Lower lobe of right lung (tissue), 2 donors: ENCODE data around the gene S1PR1. TPM values are rescaled to one million over a fixed set of nuclear protein-coding genes. Genes with fewer than 3 reads are reported as not detected.

ENCODE experiments used
- ATAC-seq, 2 donors: fragments of 200-7000 bp; cut with Tn5 transposase; one replicate each; pipeline ENCODE4 v1.9.1; 2020 to 2022; ENCODE audit warnings: mild to moderate bottlenecking in 2 of 2, moderate library complexity in 2 of 2
- DNase-seq: peaks from one replicate; pipeline ENCODE4 v3.0.0-alpha.2; 2020
- H3K27ac ChIP-seq: fragments of 200-600 bp; one replicate; pipeline ENCODE4 v1.8.0; 2022
- H3K27me3 ChIP-seq: fragments of 200-600 bp; one replicate; pipeline ENCODE4 v1.8.0; 2022; ENCODE audit warnings: low read depth
- H3K36me3 ChIP-seq: fragments of 200-600 bp; one replicate; pipeline ENCODE4 v1.8.0; 2022; ENCODE audit warnings: mild to moderate bottlenecking
- H3K4me1 ChIP-seq: fragments of 200-600 bp; one replicate; pipeline ENCODE4 v1.8.0; 2022
- H3K4me3 ChIP-seq: fragments of 200-600 bp; one replicate; pipeline ENCODE4 v1.8.0; 2022; ENCODE audit warnings: mild to moderate bottlenecking
- H3K9me3 ChIP-seq: fragments of 200-600 bp; one replicate; pipeline ENCODE4 v1.8.0; 2022
- intact Hi-C: fragments of 100-400 bp; cut with DNase I; formaldehyde crosslinking; loops from one replicate; pipeline ENCODE4 v1.11.0; 2022
- total RNA-seq: library from RNA; stranded (reverse); fragmentation: NEBNext Ultra II Directional; extraction: Animal tissue kit (Norgen Biotek cat#: 25700); gene quantifications from one replicate; pipeline ENCODE4 v1.2.1, GENCODE V29; 2021
- TF ChIP-seq, protein P1 (sequence below): fragments of 200-600 bp; IDR thresholded peaks from one replicate; pipeline ENCODE4 v1.8.0; 2022; ENCODE audit warnings: antibody characterized with exemption, mild to moderate bottlenecking
- donor health status: DM: no; HTN: yes; CAD: no; lungs with severe emphysema.

The S1PR1 gene
- total RNA-seq, 1 donor from 2014 or later: 107 TPM

DNA sequence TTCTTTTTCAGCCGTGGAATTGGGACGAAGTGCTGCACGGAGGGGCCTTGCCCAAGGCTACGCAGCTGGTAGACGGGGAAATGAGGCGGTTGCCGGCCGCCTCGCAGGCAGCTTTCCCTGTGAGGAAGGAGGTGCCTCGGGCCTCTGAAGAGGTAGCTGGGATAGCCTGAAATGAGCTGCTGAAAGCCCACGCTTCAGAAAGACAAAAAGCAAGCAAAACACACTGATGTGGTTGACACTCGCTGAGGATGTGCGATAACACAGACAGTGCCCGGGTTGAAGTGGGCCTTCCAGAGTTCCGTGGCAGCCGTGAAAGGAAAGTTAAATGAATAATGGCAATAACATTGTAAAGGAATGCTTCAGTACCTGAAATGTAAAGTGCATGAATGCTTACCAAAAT, 47.2 kb downstream of the S1PR1 start:
- H3K36me3 ChIP-seq: no peaks in the 10 kb centered on the region
- ATAC-seq (no peak), DNase-seq (no peak)
- H3K4me1 ChIP-seq: peaks cover 17% of the 10 kb centered on the region
- TF ChIP-seq, protein P1, sequence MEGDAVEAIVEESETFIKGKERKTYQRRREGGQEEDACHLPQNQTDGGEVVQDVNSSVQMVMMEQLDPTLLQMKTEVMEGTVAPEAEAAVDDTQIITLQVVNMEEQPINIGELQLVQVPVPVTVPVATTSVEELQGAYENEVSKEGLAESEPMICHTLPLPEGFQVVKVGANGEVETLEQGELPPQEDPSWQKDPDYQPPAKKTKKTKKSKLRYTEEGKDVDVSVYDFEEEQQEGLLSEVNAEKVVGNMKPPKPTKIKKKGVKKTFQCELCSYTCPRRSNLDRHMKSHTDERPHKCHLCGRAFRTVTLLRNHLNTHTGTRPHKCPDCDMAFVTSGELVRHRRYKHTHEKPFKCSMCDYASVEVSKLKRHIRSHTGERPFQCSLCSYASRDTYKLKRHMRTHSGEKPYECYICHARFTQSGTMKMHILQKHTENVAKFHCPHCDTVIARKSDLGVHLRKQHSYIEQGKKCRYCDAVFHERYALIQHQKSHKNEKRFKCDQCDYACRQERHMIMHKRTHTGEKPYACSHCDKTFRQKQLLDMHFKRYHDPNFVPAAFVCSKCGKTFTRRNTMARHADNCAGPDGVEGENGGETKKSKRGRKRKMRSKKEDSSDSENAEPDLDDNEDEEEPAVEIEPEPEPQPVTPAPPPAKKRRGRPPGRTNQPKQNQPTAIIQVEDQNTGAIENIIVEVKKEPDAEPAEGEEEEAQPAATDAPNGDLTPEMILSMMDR: no peak
- no peak overlapping the region for H3K4me3 ChIP-seq
- no peak overlapping the region for H3K27ac ChIP-seq
- intact Hi-C loops: loop anchor here (5.0 kb wide), 1 partner anchor 362 kb away; no protein-coding TSS in a partner anchor
- no peaks in the 10 kb centered on the region for H3K27me3 ChIP-seq
- H3K9me3 ChIP-seq: no peaks in the 10 kb centered on the region

DNA sequence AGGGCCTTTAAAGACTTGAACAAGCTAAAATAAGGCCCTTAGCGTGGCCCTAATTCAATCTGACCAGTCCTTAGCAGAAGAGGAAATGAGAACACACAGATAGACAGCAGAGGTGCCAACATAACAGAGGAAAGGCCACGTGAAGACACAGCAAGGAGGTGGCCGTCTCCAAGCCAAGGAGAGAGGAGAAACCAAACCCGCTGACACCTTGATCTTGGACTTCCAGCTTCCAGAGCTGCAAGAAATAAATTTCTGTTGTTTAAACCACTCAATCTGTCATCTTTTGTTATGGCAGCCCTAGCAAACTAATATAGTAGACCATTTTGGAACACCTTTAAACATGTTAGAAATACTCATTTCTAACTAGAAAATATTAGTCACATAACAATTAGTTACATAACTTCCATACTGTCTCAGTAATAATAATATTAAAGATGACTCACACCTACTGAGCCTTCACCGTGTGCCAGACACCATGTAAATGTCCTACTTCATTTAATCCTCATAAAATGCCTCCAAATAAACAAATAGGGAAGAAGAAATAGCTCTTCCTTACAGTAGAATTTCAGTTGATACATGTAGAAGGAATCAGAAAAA, 47.9 kb downstream of the S1PR1 start:
- Histone ChIP-seq H3K4me3 (no peak overlapping the region), H3K4me1 (peaks cover 18% of the 10 kb centered on the region), H3K36me3 (no peaks in the 10 kb centered on the region), H3K27me3 (no peaks in the 10 kb centered on the region), H3K27ac (no peak overlapping the region), H3K9me3 (no peaks in the 10 kb centered on the region)
- TF ChIP-seq, protein P1: no peak
- ATAC-seq (no peak), DNase-seq (no peak)
- intact Hi-C loops: loop anchor here (5.0 kb wide), 1 partner anchor 362 kb away; no protein-coding TSS in a partner anchor

DNA sequence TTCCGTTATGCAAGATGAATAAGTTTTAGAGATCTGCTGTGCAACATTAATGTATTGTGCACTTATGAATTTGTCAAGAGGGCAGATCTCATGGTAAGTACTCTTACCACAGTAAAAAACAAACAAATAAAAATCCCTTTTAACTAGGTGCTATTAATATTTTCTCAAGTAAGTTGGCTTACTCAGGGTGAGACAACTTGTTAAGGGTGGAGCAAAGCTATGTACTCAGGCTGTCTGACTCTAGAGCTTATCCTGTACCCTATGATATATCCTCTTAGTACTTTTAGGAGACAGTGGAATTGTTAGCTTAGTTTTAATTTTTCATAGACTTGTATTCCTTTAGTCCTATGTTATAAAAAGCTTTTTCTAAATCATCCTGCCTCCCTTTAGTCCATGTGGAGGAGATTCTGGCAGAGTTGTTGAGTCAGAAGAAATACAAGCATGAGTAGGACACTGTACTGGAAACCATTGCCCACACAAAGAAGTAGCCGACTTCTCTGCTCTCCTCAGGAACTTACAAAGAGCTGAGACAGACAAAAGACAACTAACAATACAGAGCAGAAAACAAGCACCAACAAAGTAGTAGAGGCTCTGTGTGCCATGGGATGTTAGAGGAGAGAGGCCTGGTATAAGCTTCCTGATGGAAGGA, 49.2 kb downstream of the S1PR1 start:
- Histone ChIP-seq H3K9me3 (no peaks in the 10 kb centered on the region), H3K4me3 (no peak overlapping the region), H3K36me3 (no peaks in the 10 kb centered on the region), H3K27me3 (no peaks in the 10 kb centered on the region), H3K27ac (no peak overlapping the region), H3K4me1 (peaks cover 25% of the 10 kb centered on the region)
- ATAC-seq (peak; percentile 50 to 63), DNase-seq (no peak)
- intact Hi-C loops: no loop called here
- TF ChIP-seq, protein P1: no peak

DNA sequence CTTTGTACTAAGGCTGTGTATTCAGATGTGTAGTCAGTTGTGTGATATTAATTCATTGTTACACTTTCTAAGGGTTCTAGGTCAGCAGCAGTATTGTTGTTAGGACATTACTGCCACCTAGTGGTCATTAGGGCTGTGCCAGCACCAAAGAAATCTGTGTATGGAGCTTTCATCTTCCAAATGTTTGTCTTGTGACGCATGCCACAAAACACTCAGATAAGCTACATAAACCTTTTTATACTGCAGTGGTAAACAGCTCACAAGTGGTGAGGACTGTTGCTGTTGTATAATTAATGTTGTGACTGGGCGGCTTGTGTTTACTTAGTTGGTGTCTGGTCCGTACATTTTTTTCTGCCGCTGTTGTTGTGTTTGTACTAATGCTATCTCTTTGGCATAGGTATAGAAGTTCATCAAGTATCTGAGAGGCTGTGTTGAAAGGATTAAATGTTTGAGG, 51.7 kb downstream of the S1PR1 start:
- Histone ChIP-seq H3K27ac (no peak overlapping the region), H3K36me3 (no peaks in the 10 kb centered on the region), H3K9me3 (no peaks in the 10 kb centered on the region), H3K4me3 (no peak overlapping the region), H3K4me1 (peaks cover 39% of the 10 kb centered on the region), H3K27me3 (no peaks in the 10 kb centered on the region)
- ATAC-seq (peak; percentile 88 to 90), DNase-seq (peak; percentile 59)
- intact Hi-C loops: no loop called here
- TF ChIP-seq, protein P1: peak; percentile 93

DNA sequence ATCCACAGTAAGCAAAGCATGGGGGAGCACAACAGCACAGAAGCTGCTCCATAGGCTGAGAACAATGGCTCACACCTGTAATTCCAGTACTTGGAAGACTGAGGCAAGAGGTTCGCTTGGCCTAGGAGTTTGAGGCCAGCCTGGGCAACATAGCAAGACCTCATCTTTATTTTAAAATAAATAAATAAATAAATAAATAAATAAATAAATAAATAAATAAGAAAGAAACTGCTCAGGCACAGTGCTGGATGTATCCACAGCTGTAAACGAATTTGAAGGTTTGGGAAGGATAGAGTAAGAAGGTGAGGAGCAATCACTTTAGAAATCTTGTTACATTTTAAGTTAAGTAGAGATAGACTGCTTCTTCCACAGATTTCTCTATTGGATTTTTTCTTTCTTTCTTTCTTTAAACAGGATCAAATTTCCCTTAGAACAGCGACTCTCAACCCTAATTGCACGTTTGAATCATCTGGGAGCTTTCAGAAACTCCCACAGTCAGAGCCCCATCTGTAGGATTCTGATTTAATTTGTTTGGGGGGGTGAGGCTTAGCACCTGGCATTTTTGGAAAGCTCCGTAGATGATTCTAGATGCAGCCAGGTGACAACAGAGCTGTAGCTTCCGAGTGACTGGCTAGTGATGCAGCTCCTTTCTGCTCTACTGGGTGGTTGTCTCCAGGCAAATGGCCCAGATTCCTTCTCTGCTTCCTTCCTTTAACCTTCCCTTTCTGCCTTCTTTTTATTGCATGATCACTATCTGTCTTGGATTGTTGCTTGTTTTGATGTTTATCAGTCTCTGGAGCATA, 53.5 kb downstream of the S1PR1 start:
- TF ChIP-seq, protein P1: no peak
- Histone ChIP-seq H3K9me3 (no peaks in the 10 kb centered on the region), H3K27ac (no peak overlapping the region), H3K36me3 (no peaks in the 10 kb centered on the region), H3K4me1 (peaks cover 39% of the 10 kb centered on the region), H3K27me3 (no peaks in the 10 kb centered on the region), H3K4me3 (no peak overlapping the region)
- no peak for ATAC-seq
- intact Hi-C loops: no loop called here
- DNase-seq: no peak

Other genes with a start within 250 kb of the S1PR1 start
- gene DPH5, start 211.2 kb upstream of the S1PR1 start, total RNA-seq: 33.1 TPM